Panc1 (cell line): ENCODE results near the gene LTO1.

ENCODE experiments used
- SIN3A ChIP-seq: IDR thresholded peaks from 2 replicates; pipeline ENCODE4 v1.6.1; 2012; ENCODE audit warnings: low read depth, mild to moderate bottlenecking, low read length, moderate library complexity, borderline replicate concordance; ENCODE audit not compliant: insufficient read depth
- TF ChIP-seq, protein P1 (sequence below): fragments of 450-650 bp; IDR thresholded peaks from 2 replicates; pipeline ENCODE4 v1.5.1; 2017; ENCODE audit warnings: mild to moderate bottlenecking

DNA sequence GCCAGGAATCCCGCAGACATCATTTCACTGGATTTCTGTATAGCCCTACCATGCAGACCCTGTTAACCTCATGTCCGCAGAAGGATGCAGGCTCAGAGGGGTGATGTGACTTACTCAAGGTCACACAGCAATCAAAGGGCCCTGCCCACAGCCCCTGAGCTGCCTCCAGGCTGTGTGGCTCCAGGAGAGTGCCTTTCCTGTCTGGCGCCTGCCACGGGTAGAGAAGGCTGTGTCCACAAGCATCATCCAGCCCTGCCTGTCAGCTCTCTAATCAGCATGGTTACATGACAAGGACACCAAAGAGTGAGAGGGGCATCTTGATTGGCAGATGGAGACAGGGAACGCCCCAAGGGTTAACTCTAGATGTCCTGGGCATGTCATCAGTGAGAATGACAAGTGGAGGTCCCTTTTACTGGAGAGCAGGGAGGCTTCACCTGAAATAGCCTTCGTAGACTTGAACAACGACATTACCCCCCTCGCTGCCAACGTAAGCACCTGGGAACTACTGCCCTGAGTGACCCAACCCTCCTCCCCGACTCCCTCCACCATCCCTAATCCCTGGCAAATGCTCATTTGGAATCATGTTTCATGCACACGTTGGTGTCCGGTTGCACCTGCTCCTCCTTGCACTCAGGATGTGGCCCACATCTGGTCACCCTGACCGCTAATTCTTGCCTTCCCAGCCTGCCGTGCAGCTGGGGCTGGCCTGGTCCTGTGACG lies 21.8 kb upstream of the LTO1 start:
- TF ChIP-seq, protein P1, sequence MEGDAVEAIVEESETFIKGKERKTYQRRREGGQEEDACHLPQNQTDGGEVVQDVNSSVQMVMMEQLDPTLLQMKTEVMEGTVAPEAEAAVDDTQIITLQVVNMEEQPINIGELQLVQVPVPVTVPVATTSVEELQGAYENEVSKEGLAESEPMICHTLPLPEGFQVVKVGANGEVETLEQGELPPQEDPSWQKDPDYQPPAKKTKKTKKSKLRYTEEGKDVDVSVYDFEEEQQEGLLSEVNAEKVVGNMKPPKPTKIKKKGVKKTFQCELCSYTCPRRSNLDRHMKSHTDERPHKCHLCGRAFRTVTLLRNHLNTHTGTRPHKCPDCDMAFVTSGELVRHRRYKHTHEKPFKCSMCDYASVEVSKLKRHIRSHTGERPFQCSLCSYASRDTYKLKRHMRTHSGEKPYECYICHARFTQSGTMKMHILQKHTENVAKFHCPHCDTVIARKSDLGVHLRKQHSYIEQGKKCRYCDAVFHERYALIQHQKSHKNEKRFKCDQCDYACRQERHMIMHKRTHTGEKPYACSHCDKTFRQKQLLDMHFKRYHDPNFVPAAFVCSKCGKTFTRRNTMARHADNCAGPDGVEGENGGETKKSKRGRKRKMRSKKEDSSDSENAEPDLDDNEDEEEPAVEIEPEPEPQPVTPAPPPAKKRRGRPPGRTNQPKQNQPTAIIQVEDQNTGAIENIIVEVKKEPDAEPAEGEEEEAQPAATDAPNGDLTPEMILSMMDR, result no peak
- no peak for TF ChIP-seq SIN3A
